Measurements from ENCODE around the gene CFAP100.

Gene CFAP100

GRCh38 chr3:126442094-126442855 is 47.6 kb downstream of the CFAP100 start:
- H3K4me3 ChIP-seq (ENCODE audit: low read depth in 1 of 2, low read length in 2 of 2): no peak overlapping the region
- H3K9ac ChIP-seq (ENCODE audit: low read length): no peak overlapping the region
- no peak overlapping the region for H3K27ac ChIP-seq (ENCODE audit: low read depth, low read length)
- no peaks in the 10 kb centered on the region for H3K27me3 ChIP-seq (ENCODE audit: control insufficient read depth in 1 of 2, insufficient read depth in 2 of 2, low read length in 2 of 2)
- H3K36me3 ChIP-seq (ENCODE audit: insufficient read depth, low read length): peaks cover 34% of the 10 kb centered on the region
- peaks cover under 1% of the 10 kb centered on the region for H3K4me1 ChIP-seq (ENCODE audit: insufficient read depth, low read length)
- H3K9me3 ChIP-seq (ENCODE audit: low read length): no peaks in the 10 kb centered on the region

- Histone ChIP-seq H3K27ac (ENCODE audit: low read depth, low read length) (no peak overlapping the region), H3K9ac (ENCODE audit: low read length) (no peak overlapping the region), H3K9me3 (ENCODE audit: low read length) (no peaks in the 10 kb centered on the region), H3K27me3 (ENCODE audit: control insufficient read depth in 1 of 2, insufficient read depth in 2 of 2, low read length in 2 of 2) (no peaks in the 10 kb centered on the region), H3K4me3 (ENCODE audit: low read depth in 1 of 2, low read length in 2 of 2) (no peak overlapping the region), H3K4me1 (ENCODE audit: insufficient read depth, low read length) (peaks cover 5% of the 10 kb centered on the region), H3K36me3 (ENCODE audit: insufficient read depth, low read length) (peaks cover 33% of the 10 kb centered on the region)
Measured at GRCh38 chr3:126442856-126443242, 48.1 kb downstream of the CFAP100 start.

- Histone ChIP-seq H3K27me3 (ENCODE audit: control insufficient read depth in 1 of 2, insufficient read depth in 2 of 2, low read length in 2 of 2) (no peaks in the 10 kb centered on the region), H3K9me3 (ENCODE audit: low read length) (no peaks in the 10 kb centered on the region), H3K4me3 (ENCODE audit: low read depth in 1 of 2, low read length in 2 of 2) (no peak overlapping the region), H3K36me3 (ENCODE audit: insufficient read depth, low read length) (peaks cover 33% of the 10 kb centered on the region), H3K27ac (ENCODE audit: low read depth, low read length) (no peak overlapping the region), H3K9ac (ENCODE audit: low read length) (no peak overlapping the region), H3K4me1 (ENCODE audit: insufficient read depth, low read length) (peaks cover 5% of the 10 kb centered on the region)
Measured at GRCh38 chr3:126445506-126445905, 50.8 kb downstream of the CFAP100 start.

- H3K27ac ChIP-seq (ENCODE audit: low read depth, low read length): no peak overlapping the region
- no peaks in the 10 kb centered on the region for H3K27me3 ChIP-seq (ENCODE audit: control insufficient read depth in 1 of 2, insufficient read depth in 2 of 2, low read length in 2 of 2)
- peaks cover 5% of the 10 kb centered on the region for H3K4me1 ChIP-seq (ENCODE audit: insufficient read depth, low read length)
- H3K36me3 ChIP-seq (ENCODE audit: insufficient read depth, low read length): peaks cover 33% of the 10 kb centered on the region
- H3K4me3 ChIP-seq (ENCODE audit: low read depth in 1 of 2, low read length in 2 of 2): no peak overlapping the region
- no peaks in the 10 kb centered on the region for H3K9me3 ChIP-seq (ENCODE audit: low read length)
- H3K9ac ChIP-seq (ENCODE audit: low read length): no peak overlapping the region
Measured at GRCh38 chr3:126446301-126446700, 51.6 kb downstream of the CFAP100 start.

GRCh38 chr3:126446791-126447190 is 52.1 kb downstream of the CFAP100 start:
- H3K36me3 ChIP-seq (ENCODE audit: insufficient read depth, low read length): peaks cover 33% of the 10 kb centered on the region
- no peak overlapping the region for H3K4me3 ChIP-seq (ENCODE audit: low read depth in 1 of 2, low read length in 2 of 2)
- no peak overlapping the region for H3K9ac ChIP-seq (ENCODE audit: low read length)
- no peaks in the 10 kb centered on the region for H3K27me3 ChIP-seq (ENCODE audit: control insufficient read depth in 1 of 2, insufficient read depth in 2 of 2, low read length in 2 of 2)
- peaks cover 5% of the 10 kb centered on the region for H3K4me1 ChIP-seq (ENCODE audit: insufficient read depth, low read length)
- H3K9me3 ChIP-seq (ENCODE audit: low read length): no peaks in the 10 kb centered on the region
- no peak overlapping the region for H3K27ac ChIP-seq (ENCODE audit: low read depth, low read length)

GRCh38 chr3:126447456-126448106 is 52.9 kb downstream of the CFAP100 start:
- H3K27me3 ChIP-seq (ENCODE audit: control insufficient read depth in 1 of 2, insufficient read depth in 2 of 2, low read length in 2 of 2): no peaks in the 10 kb centered on the region
- H3K4me3 ChIP-seq (ENCODE audit: low read depth in 1 of 2, low read length in 2 of 2): no peak overlapping the region
- H3K27ac ChIP-seq (ENCODE audit: low read depth, low read length): no peak overlapping the region
- H3K4me1 ChIP-seq (ENCODE audit: insufficient read depth, low read length): peaks cover 5% of the 10 kb centered on the region
- no peaks in the 10 kb centered on the region for H3K9me3 ChIP-seq (ENCODE audit: low read length)
- H3K36me3 ChIP-seq (ENCODE audit: insufficient read depth, low read length): peaks cover 39% of the 10 kb centered on the region
- no peak overlapping the region for H3K9ac ChIP-seq (ENCODE audit: low read length)

- no peak overlapping the region for H3K27ac ChIP-seq (ENCODE audit: low read depth, low read length)
- H3K9ac ChIP-seq (ENCODE audit: low read length): no peak overlapping the region
- peaks cover 5% of the 10 kb centered on the region for H3K4me1 ChIP-seq (ENCODE audit: insufficient read depth, low read length)
- no peaks in the 10 kb centered on the region for H3K9me3 ChIP-seq (ENCODE audit: low read length)
- peaks cover 47% of the 10 kb centered on the region for H3K36me3 ChIP-seq (ENCODE audit: insufficient read depth, low read length)
- H3K27me3 ChIP-seq (ENCODE audit: control insufficient read depth in 1 of 2, insufficient read depth in 2 of 2, low read length in 2 of 2): no peaks in the 10 kb centered on the region
- no peak overlapping the region for H3K4me3 ChIP-seq (ENCODE audit: low read depth in 1 of 2, low read length in 2 of 2)
Measured at GRCh38 chr3:126448136-126448892, 53.6 kb downstream of the CFAP100 start.

GRCh38 chr3:126448893-126449180 is 54.1 kb downstream of the CFAP100 start:
- peaks cover 5% of the 10 kb centered on the region for H3K4me1 ChIP-seq (ENCODE audit: insufficient read depth, low read length)
- H3K9ac ChIP-seq (ENCODE audit: low read length): no peak overlapping the region
- H3K9me3 ChIP-seq (ENCODE audit: low read length): no peaks in the 10 kb centered on the region
- H3K36me3 ChIP-seq (ENCODE audit: insufficient read depth, low read length): peaks cover 49% of the 10 kb centered on the region
- H3K27me3 ChIP-seq (ENCODE audit: control insufficient read depth in 1 of 2, insufficient read depth in 2 of 2, low read length in 2 of 2): no peaks in the 10 kb centered on the region
- no peak overlapping the region for H3K4me3 ChIP-seq (ENCODE audit: low read depth in 1 of 2, low read length in 2 of 2)
- no peak overlapping the region for H3K27ac ChIP-seq (ENCODE audit: low read depth, low read length)

- no peak overlapping the region for H3K27ac ChIP-seq (ENCODE audit: low read depth, low read length)
- H3K9me3 ChIP-seq (ENCODE audit: low read length): no peaks in the 10 kb centered on the region
- peaks cover 5% of the 10 kb centered on the region for H3K4me1 ChIP-seq (ENCODE audit: insufficient read depth, low read length)
- no peak overlapping the region for H3K9ac ChIP-seq (ENCODE audit: low read length)
- H3K36me3 ChIP-seq (ENCODE audit: insufficient read depth, low read length): peaks cover 53% of the 10 kb centered on the region
- no peak overlapping the region for H3K4me3 ChIP-seq (ENCODE audit: low read depth in 1 of 2, low read length in 2 of 2)
- H3K27me3 ChIP-seq (ENCODE audit: control insufficient read depth in 1 of 2, insufficient read depth in 2 of 2, low read length in 2 of 2): no peaks in the 10 kb centered on the region
Measured at GRCh38 chr3:126449621-126450051, 54.9 kb downstream of the CFAP100 start.

- H3K4me3 ChIP-seq (ENCODE audit: low read depth in 1 of 2, low read length in 2 of 2): no peak overlapping the region
- H3K27me3 ChIP-seq (ENCODE audit: control insufficient read depth in 1 of 2, insufficient read depth in 2 of 2, low read length in 2 of 2): no peaks in the 10 kb centered on the region
- peaks cover 58% of the 10 kb centered on the region for H3K36me3 ChIP-seq (ENCODE audit: insufficient read depth, low read length)
- no peak overlapping the region for H3K9ac ChIP-seq (ENCODE audit: low read length)
- peaks cover 5% of the 10 kb centered on the region for H3K4me1 ChIP-seq (ENCODE audit: insufficient read depth, low read length)
- no peaks in the 10 kb centered on the region for H3K9me3 ChIP-seq (ENCODE audit: low read length)
- no peak overlapping the region for H3K27ac ChIP-seq (ENCODE audit: low read depth, low read length)
Measured at GRCh38 chr3:126450219-126450618, 55.5 kb downstream of the CFAP100 start.

GRCh38 chr3:126450744-126451143 is 56.0 kb downstream of the CFAP100 start:
- Histone ChIP-seq H3K27me3 (ENCODE audit: control insufficient read depth in 1 of 2, insufficient read depth in 2 of 2, low read length in 2 of 2) (no peaks in the 10 kb centered on the region), H3K9ac (ENCODE audit: low read length) (no peak overlapping the region), H3K9me3 (ENCODE audit: low read length) (no peaks in the 10 kb centered on the region), H3K4me3 (ENCODE audit: low read depth in 1 of 2, low read length in 2 of 2) (no peak overlapping the region), H3K4me1 (ENCODE audit: insufficient read depth, low read length) (peaks cover 5% of the 10 kb centered on the region), H3K36me3 (ENCODE audit: insufficient read depth, low read length) (peaks cover 61% of the 10 kb centered on the region), H3K27ac (ENCODE audit: low read depth, low read length) (no peak overlapping the region)

Measured in muscle layer of colon (tissue), 2 donors.